Fibroblast of lung (primary cell): ENCODE measurements around the gene NABP1. TPM values are rescaled to one million over a fixed set of nuclear protein-coding genes. Genes with fewer than 3 reads are reported as not detected.

Experiments
- DNase-seq, 2 donors: peaks; one replicate each; pipeline versions ENCODE4 v3.0.0 to v3.0.0-alpha.2; 2010; ENCODE audit warnings: low read depth in 2 of 2
- H2AFZ ChIP-seq: 2 replicates; pipeline ENCODE4 v1.5.1; 2012; ENCODE audit warnings: low read length, control low read depth, inconsistent platforms
- H3K27ac ChIP-seq: 2 replicates; pipeline ENCODE4 v1.5.1; 2011; ENCODE audit warnings: low read length, control low read depth; ENCODE audit not compliant: insufficient read depth
- H3K27me3 ChIP-seq: 2 replicates; pipeline ENCODE4 v1.5.1; 2011; ENCODE audit warnings: mild to moderate bottlenecking, low read length; ENCODE audit not compliant: control insufficient read depth, insufficient read depth
- H3K36me3 ChIP-seq: 2 replicates; pipeline ENCODE4 v1.5.1; 2011; ENCODE audit warnings: low read length; ENCODE audit not compliant: control insufficient read depth, insufficient read depth
- H3K4me1 ChIP-seq: 2 replicates; pipeline ENCODE4 v1.5.1; 2011; ENCODE audit warnings: low read length; ENCODE audit not compliant: control insufficient read depth, insufficient read depth; ENCODE audit errors: extremely low read depth
- H3K4me2 ChIP-seq: 2 replicates; pipeline ENCODE4 v1.5.1; 2011; ENCODE audit warnings: low read length, control low read depth; ENCODE audit not compliant: insufficient read depth; ENCODE audit errors: extremely low read depth
- H3K4me3 ChIP-seq, 4 experiments: fragments of 200-600 bp in 1 of 4; sonication (generic) in 1 of 4; replicated peaks in 1 of 4; 2 replicates each; pipeline ENCODE4 v1.5.1; 2011 to 2016; ENCODE audit warnings: low read length in 4 of 4, low read depth in 3 of 4, mild to moderate bottlenecking in 3 of 4, control low read depth in 2 of 4, inconsistent platforms in 1 of 4, mixed read lengths in 1 of 4; ENCODE audit not compliant: insufficient read depth in 1 of 4; ENCODE audit errors: control extremely low read depth in 1 of 4
- H3K79me2 ChIP-seq: 2 replicates; pipeline ENCODE4 v1.5.1; 2012; ENCODE audit warnings: mild to moderate bottlenecking, low read length, inconsistent platforms; ENCODE audit not compliant: control insufficient read depth, insufficient read depth
- H3K9ac ChIP-seq: 2 replicates; pipeline ENCODE4 v1.5.1; 2011; ENCODE audit warnings: mild to moderate bottlenecking, low read length, control low read depth; ENCODE audit not compliant: insufficient read depth
- H3K9me3 ChIP-seq: 2 replicates; pipeline ENCODE4 v1.5.1; 2012; ENCODE audit warnings: low read depth, low read length; ENCODE audit not compliant: control insufficient read depth, insufficient read depth
- H4K20me1 ChIP-seq: 2 replicates; pipeline ENCODE4 v1.5.1; 2011; ENCODE audit warnings: low read length; ENCODE audit not compliant: control insufficient read depth, insufficient read depth; ENCODE audit errors: extremely low read depth
- EZH2 ChIP-seq: IDR thresholded peaks from 2 replicates; pipeline ENCODE4 v1.5.1; 2012; ENCODE audit warnings: low read length, control low read depth, mild to moderate bottlenecking; ENCODE audit errors: missing control alignments
- polyA plus RNA-seq, 2 donors: library from polyadenylated mRNA; depleted of rRNA in 1 of 2; stranded (reverse) in 1 of 2; unstranded in 1 of 2; fragments of >200 nt; gene quantifications; 2 replicates each; pipeline ENCODE4 v1.2.1, GENCODE V29; 2011 to 2012; ENCODE audit warnings: missing spikeins in 1 of 2
- total RNA-seq: library from RNA; depleted of rRNA; stranded (reverse); fragments of >200 nt; gene quantifications from 2 replicates; pipeline ENCODE4 v1.2.1, GENCODE V29; 2014
- TF ChIP-seq, protein P1 (sequence below), 2 donors: IDR thresholded peaks in 1 of 2; conservative IDR thresholded peaks in 1 of 2; 1 replicate in 1 of 2; 2 replicates in 1 of 2; pipeline ENCODE4 v1.5.1; 2011 to 2012; ENCODE audit warnings: low read length in 2 of 2, control low read depth in 1 of 2, inconsistent platforms in 1 of 2, low read depth in 1 of 2, mild to moderate bottlenecking in 1 of 2

Gene NABP1
- total and polyA plus RNA-seq, 2 donors (not counting 1 experiment from before 2014, with no cell fraction given): 117 to 123 TPM

DNA sequence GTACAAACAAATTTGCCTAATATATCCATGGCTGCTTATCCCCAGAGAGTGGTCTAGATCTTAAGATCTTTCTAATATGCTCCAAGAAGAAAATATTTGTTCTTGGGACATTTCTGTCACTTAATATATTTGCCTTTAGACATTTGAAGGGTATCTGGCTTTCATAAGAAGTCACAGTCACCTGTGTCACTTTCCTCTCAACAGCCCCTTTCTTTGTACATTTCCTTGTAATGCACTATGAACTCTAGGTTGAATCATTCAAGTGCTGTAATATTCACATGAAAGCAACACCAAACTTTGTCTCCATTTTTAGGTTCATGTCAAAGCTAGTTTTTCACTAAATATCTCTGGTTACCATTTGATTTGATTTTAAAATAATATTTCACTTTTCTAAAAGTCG, 41.4 kb upstream of the NABP1 start:
- Histone ChIP-seq H3K9me3 (no peaks in the 10 kb centered on the region), H3K9ac (no peak overlapping the region), H3K27ac (peak overlapping the region; percentile 76), H2AFZ (no peak overlapping the region), H3K4me1 (peaks cover 26% of the 10 kb centered on the region), H3K27me3 (no peaks in the 10 kb centered on the region), H3K79me2 (no peaks in the 10 kb centered on the region), H4K20me1 (no peaks in the 10 kb centered on the region), H3K4me2 (peak overlapping the region; percentile 30), H3K4me3 (no peak overlapping the region), H3K36me3 (no peaks in the 10 kb centered on the region)
- TF ChIP-seq, protein P1, sequence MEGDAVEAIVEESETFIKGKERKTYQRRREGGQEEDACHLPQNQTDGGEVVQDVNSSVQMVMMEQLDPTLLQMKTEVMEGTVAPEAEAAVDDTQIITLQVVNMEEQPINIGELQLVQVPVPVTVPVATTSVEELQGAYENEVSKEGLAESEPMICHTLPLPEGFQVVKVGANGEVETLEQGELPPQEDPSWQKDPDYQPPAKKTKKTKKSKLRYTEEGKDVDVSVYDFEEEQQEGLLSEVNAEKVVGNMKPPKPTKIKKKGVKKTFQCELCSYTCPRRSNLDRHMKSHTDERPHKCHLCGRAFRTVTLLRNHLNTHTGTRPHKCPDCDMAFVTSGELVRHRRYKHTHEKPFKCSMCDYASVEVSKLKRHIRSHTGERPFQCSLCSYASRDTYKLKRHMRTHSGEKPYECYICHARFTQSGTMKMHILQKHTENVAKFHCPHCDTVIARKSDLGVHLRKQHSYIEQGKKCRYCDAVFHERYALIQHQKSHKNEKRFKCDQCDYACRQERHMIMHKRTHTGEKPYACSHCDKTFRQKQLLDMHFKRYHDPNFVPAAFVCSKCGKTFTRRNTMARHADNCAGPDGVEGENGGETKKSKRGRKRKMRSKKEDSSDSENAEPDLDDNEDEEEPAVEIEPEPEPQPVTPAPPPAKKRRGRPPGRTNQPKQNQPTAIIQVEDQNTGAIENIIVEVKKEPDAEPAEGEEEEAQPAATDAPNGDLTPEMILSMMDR (conservative IDR thresholded peaks at IDR 0.05 in 1 of 2, IDR thresholded peaks at IDR 0.05 in 1 of 2; ENCODE audit: low read depth in 1 of 2, low read length in 2 of 2): no peak
- TF ChIP-seq EZH2: no peak
- no peak for DNase-seq

DNA sequence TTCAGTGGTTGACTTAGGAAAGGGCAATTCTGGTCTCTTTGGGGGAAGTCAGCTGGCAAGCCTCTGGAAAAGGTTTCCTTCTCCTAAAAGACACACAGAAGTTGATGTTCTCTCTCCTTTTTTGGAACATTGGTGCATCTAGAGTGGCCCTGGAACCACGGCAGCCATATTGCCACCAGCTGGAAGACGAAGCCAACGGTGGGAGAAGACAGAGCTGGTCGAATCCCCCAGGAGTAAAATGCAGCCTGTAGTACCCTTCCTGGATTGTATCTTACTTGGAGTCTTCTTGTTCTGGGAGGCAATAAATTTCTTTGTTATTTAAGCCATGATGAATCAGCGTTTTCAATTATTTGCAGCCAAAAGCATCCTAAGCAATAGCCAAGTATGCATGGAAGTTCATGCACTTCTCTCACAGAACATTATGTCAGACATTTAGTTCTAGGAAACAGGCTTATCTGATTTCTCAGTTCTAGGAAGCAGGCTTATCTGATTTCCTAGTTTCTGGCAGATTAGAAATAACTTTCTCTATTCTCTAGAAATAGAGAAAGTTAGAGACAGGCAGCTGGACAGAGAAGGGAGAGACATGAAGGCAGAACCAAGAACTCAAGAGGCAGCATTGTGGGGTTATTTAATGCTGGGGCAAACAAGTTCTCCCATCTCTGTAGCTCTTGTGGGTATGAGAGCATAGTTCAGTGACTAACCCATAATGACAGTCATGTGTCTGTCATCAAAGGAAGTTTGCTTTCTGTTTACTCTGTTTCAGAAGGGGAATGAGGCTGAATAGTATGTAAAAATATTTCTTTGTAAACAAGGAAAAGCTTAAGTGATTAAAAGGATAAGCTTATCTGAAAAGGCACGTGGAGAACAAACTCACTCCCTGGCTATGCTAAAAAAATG, 40.5 kb upstream of the NABP1 start:
- Histone ChIP-seq H3K4me3 (no peak overlapping the region), H3K36me3 (no peaks in the 10 kb centered on the region), H3K9me3 (no peaks in the 10 kb centered on the region), H3K79me2 (no peaks in the 10 kb centered on the region), H3K27me3 (no peaks in the 10 kb centered on the region), H3K27ac (peak overlapping the region; percentile 76), H2AFZ (no peak overlapping the region), H4K20me1 (no peaks in the 10 kb centered on the region), H3K9ac (no peak overlapping the region), H3K4me2 (peak overlapping the region; percentile 74), H3K4me1 (peaks cover 24% of the 10 kb centered on the region)
- TF ChIP-seq, protein P1 (conservative IDR thresholded peaks at IDR 0.05 in 1 of 2, IDR thresholded peaks at IDR 0.05 in 1 of 2; ENCODE audit: low read depth in 1 of 2, low read length in 2 of 2): no peak
- no peak for TF ChIP-seq EZH2
- peak; percentile 58 to 82 for DNase-seq

DNA sequence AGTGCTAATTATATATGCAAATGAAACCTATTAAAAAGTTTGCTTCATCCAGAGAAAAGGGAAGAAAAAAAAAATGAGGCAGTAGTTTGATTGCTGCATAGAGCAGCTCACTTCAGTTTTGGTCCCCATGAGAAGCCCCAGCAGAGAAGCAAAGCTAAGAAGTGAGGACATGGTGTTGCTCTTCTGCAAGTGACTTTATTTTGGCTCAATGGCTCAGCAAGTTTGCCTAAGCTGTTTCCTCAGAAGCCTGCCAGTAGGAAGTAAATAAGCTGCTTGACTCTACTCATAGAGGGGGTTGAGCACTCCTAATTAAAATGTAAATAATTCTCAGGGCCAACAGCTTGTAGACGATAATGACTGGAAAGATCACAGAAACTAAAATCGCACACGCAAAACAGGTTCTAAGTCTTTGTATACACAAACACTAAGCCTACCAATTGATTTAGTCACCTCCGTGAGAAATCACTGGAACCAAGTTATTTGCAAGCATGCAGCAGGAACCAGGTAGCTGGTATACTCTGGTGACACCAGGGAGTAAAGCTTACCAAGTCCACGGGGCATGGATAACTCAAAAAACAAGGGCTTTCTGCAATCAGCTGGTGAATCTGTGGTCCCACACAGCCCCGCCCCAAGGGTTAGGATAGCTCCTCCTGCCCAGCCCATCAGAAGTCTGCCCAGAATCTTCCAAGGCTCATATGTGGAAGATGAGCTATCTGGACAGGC, 39.7 kb upstream of the NABP1 start:
- no peaks in the 10 kb centered on the region for H3K27me3 ChIP-seq
- peak overlapping the region; percentile 76 for H3K27ac ChIP-seq
- H3K4me1 ChIP-seq: peaks cover 24% of the 10 kb centered on the region
- peak in 1 of 2 donors; percentile 24 for DNase-seq
- H3K9me3 ChIP-seq: no peaks in the 10 kb centered on the region
- H3K4me2 ChIP-seq: peak overlapping the region; percentile 74
- H4K20me1 ChIP-seq: no peaks in the 10 kb centered on the region
- no peaks in the 10 kb centered on the region for H3K79me2 ChIP-seq
- H3K36me3 ChIP-seq: no peaks in the 10 kb centered on the region
- H2AFZ ChIP-seq: peak overlapping the region; percentile 29
- TF ChIP-seq, protein P1 (conservative IDR thresholded peaks at IDR 0.05 in 1 of 2, IDR thresholded peaks at IDR 0.05 in 1 of 2; ENCODE audit: low read depth in 1 of 2, low read length in 2 of 2): no peak
- no peak for TF ChIP-seq EZH2
- H3K9ac ChIP-seq: no peak overlapping the region
- no peak overlapping the region for H3K4me3 ChIP-seq
